CD4-positive, alpha-beta T cell treated with Interleukin-6 at 100 ng/mL for 8 hours (primary cell): ENCODE results near the gene NOS3.

Source experiments
- DNase-seq: peaks from one replicate; pipeline ENCODE4 v3.0.0-alpha.2; 2020; ENCODE audit warnings: mixed read lengths, low spot score

NOS3 gene

DNA sequence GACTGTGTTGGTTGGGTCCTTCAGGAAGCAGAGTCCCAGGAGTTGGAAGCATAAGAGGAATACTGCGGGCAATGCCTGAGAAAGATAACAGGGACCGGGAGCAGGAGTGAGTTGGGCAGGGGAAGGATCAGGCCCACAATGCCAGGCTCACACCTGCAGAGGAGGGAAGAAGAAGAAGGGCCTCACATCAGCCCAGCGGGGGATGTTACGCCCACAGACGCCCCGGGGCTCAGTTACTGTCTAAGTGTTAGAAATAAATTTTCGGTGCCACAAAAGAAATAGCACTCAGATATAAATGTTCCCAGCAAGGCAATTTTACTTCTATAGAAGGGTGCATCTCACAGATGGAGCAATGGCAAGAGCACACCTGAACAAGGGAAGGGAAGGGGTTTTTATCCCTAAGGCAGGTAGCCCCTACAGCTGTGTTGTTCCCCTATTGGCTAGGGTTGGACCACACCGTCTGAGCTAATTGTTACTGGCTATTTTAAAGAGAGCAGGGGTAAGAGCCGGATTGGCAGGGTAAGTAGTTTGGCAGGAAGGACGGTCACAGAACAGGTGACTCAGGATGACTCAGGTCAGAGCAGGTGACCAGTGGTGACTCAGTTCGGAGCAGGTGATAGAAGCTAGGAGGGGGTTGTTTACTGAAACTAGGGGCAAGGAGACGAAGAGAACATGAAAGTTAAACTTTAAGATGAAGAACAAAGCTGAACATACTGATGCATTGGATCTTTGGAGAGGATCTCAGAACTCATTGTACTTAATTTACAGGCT lies at the start of gene NOS3:
TSS of gene NOS3 (plus strand) at position 602 of the 771 bp plus-strand sequence. CDS start 2,787 bp downstream, outside the sequence.
- DNase-seq = no peak

DNA sequence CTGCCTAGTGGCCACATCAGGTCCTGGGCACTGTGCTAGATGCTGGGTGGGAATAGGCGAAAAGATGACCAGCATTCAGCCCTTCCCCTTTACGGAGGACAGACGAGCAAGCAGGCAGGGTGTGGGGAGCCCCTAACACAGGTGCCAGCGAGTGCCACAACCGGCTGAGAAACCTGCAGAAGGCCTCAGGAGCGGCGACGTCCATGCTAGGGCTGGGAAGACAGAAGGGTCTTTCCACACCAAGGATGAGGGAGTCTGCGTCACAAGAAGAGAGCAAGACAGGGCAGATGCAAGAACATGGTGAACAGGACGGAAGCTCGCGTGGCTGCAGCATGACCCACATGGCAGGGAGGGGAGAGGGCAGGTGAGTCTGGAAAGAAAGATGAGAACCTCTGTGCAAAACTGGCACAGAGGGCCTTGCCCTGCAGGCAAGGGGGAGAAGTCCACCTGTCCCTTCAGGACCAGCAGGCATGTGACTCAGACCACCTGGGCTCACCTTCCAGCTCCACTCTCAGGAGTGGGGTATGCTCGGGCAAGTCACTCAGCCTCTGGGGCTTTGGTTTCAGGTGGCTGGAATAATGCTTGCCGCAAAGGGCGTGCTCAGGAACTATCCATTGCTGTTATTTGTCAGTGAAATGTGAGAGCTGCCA lies 49.3 kb upstream of the NOS3 start:
- DNase-seq = no peak

DNA sequence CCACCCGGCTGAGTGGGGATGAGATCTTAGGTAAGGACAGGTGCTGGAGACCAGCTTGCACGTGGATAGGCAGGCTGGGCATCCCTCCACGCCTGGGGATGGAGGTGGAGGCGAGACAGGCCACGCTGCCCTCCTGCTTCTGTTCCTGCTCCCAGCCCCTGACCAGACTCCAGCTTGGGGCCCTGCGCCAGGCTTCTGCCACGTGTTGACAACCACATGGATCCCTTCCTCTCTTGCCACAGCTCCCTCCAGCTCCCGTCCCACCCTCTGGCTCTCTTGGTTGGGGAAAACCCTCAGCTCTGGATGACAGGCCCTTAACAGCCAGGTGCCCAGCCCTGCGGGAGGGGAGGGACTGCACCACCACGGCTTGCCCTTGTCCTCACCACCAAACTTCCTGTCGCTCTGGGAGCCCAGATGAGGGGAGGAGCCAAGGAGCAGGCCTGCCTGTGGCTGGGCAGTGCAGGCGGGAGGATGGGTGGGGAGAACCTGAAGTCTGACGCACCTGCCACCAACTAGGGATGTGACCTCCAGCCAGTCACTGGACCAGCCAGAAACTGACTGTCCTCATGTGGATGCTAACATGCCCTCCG lies 48.7 kb upstream of the NOS3 start:
- peak; percentile 63 for DNase-seq

DNA sequence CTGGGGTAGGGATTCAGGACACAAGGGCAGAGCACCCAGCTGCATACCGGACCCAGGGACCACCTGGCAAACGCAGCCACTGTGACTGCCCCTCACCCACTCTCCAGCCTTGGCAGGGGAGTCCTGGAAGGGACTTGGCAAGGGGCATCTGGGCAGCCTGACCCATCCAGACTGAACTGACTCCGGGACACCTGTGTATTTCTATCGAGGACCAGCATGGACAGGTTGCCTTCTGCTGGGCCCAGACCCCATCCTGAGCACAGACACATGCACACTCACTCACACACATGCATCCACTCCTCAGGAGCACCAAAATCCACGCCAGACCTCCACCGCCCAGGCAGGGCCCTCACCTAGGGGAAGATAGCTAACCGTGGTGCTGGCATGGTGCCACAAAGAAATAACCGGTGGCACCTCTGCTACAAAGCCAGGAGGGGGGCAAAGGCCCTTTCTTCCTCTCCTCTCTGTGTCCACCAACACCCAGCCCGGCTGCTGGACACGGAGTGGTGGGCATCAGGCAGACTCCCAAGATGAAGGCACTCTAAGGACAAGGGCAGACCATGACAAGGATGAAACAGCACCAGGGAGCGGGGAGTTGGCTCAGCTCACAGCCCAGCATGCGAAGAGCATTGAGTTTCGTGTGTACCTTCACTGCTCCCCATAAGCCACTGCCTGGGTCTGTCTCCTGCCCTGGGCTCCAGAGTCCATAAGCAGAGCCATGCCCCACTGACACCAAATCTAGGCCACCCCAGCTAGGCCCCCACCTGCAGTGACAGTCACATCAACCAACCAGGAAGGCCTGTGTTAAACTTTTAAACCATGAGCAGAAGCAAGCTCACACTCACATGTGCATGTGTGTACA lies 48.0 kb upstream of the NOS3 start:
- DNase-seq = no peak

DNA sequence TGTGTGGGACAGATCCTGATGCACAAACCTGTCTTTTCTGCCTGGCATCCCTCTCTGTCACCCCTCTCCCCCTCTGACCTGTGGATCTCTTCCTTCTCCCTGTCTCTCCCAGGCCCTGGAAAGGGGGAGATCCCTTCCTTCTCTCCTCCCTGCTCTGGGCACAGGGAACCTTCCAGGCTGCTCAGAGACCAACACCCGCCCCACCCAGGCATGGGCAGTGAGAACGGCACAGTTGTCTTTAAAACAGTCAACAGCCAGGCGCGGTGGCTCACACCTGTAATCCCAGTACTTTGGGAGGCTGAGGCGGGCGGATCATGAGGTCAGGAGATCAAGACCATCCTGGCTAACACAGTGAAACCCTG lies 47.4 kb upstream of the NOS3 start:
- DNase-seq = no peak

DNA sequence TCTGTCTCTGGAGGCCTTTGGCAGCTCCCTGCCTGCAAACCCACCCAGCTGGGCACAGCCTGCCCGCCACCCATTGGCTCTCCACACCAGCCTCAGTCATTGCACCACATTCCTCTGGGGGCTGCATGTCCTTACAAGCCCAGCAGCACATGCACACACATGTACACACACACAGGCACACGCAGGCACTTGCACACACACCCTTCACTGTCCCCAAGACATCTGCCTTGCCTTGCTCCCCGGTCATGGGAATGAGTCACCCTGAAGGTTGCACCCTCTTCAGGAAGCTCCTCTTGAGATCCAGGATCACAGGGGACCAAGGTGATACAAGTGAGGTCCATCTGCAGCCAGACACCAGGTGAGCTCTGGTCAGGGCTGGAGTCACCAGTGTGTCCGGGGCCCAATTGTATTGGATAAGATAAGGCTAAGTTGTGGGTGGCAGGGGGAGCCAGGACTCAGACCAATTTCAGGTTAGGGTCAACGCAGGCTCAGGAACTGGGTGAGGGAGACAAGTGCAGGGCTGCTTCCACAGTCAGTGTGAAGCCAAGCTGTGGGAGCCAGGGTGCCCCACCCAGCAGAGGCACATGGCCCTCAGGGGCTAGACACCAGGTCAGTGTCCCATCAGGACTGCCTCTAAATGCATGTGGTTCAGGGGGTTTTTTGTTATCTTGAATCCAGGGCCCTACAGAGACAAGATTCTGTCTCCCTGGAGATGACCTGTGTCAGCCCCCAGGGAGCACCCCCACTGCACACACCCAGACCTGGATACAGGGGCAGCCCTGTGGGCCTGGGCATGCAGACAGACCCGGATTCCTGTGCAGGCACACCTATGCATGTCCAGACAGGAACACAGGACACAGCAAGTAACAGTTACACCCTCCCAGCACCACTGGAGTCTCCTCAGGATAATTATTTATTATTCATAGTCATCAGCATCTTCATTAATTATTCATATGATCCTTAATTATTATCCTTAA lies 46.5 kb upstream of the NOS3 start:
- DNase-seq = no peak

DNA sequence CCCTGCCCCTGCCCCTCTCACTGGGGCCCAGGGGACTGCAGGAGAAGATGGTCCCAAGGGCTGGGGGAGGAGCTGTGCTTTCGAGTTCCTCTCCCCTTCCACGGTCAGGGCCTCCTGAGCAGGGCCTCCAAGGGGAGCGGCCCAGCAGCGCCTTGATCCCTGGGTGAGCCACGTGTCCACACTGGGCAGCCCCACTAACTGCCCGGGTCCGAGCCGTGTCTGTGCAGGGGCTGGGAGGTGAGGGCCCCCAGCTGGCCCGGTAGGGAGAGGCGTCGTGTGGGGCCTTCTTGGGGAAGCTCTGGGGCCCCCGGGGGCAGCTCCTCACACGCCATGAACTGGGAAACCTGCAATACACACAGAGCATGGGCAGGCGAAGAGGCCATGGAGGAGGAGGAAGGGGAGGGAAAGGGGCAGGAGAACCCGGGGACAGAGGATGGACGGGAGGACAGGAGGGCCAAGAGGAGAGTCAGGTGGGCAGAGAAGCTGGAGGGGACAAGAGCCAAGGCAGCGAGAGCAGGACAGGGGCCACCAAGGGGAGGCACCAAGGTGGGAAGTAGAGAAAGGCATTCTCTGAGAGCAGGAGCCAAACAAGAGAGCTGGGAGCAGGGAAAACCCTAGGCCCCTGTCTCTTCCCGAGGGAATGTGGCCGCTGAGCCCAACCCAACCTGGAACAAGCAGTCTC lies 45.5 kb upstream of the NOS3 start:
- no peak for DNase-seq

DNA sequence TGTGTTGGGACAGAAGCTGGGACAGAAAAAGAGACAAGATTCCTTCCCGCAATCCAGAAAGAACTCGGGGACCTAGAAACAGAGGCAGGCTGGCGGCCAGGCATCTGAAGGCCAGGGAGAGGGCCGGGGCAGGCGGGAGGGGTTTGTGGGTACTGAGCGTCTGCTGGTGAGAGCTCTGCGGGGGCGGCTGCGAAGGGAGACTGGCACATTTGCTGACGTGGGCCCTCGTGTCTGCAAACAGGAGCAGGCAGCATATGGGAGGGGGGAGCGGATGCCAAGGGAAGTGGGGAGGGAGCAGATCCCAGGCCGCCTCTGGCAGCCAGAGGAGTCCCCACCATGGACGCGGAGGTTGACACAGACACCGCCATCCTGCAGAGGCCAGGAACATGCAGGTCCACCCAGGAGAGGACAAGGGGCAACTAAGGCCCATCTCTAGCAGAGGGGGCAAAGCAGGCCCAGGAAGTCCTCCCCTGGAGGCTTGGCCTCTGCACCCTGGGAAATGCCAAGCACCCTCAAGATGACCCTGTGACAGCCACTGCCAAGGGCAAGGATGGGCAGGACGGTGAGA lies 44.9 kb upstream of the NOS3 start:
- no peak for DNase-seq

DNA sequence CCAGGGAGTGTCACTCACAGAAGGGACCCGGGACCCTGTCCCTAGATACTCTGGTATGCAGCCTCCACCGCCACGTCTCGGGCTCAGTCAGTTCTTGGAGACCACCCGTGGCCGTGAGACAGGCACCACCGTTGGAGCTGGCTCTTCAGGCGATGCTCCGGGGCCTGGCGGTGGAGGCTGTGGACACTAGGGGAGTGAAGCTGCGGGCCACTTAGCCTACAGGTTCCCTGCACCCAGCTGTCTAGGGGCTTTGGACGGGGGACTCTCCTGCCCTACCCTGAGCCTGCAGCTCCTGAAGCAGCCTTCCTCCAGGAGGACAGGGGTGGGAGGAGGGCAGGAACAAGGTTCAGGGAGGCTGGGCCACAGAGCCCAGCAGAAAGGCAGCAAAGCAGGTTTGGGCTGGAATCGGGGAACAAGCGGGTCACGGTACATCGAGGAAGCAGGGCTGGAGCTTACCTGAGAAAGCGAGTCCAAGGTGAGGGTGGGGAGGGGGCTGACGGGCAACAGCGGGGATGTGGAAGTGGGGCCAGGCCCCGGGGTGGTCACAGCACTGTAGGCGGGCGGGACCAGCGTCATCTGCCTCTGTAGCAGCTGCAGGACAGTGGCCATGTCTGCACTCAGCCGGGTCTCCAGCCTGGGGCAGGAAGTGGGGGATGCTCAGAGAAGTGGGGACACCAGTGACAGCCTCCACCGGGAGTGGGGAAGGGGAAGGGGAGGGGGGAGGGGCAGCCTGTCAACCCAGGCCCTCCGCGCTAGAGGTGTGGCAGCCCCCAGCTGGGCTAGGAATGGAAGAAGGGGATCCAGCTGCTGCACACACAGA lies 44.2 kb upstream of the NOS3 start:
- no peak for DNase-seq

DNA sequence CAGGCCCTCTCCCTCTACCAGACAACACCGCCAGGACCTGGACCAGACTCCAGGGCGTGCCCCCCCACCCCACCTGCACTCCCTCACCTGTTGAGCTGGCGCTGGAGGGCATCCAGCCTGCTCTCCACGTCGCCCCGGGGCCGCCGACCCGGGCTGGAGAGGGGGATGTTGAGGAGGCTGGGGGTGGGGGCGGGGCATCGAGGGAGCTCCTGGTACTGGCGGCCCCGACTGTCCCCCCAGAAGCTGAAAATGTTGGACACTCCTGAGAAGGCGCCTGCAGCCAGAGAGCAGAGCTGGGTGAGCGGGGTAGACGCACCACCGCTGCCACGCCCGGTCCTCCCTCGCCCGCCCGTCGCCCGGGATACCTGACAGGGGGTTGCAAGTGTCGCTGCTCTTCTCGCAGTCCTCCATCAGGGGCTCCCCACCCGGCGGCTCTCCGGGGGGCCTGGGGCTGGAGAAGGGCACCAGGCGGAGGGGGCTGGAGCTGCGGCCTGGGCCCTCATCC lies 43.5 kb upstream of the NOS3 start:
- DNase-seq = no peak

DNA sequence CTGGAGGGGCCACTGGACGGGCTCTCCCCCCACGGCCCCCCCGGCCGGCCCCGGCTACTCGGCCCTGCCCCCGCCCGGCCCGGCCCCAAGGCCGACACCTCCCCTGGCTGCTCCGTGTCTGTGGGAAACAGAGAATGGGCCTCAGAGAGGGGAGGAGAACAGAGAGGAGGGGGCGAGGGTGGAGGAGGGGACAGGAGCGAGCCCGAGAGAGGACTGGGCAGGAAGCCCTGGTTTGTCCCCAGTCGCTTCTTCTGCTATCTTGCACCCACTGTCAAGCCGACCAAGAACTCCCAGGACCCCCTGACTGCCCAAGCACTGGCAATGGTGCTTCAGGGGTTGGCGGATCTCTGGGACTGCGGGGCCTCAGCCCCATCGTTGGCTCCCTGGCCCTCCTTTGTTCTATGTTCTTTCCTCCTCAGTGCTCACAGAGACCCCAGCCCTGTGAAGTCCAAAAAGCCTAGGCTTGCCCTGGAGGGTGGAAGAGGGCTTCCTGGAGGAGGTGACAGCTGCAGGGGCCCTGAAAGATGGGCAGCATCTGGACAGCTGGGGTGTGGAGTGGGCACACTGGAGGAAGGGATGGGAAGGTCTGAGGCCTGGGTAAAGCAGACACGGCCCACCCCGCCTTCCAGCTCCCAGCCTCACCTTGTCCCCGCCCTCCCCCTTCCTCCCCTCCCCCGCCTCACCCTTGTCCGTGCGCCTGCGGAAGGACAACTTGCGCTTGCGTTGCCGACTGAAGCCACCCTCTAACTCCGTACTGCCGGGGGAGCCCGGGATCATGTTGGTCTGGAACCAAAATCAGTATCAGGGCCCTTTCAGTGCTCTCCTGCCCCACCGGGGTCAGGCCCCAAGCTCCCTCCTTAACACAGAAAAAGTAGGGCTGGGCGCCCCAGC lies 42.8 kb upstream of the NOS3 start:
- DNase-seq = no peak

DNA sequence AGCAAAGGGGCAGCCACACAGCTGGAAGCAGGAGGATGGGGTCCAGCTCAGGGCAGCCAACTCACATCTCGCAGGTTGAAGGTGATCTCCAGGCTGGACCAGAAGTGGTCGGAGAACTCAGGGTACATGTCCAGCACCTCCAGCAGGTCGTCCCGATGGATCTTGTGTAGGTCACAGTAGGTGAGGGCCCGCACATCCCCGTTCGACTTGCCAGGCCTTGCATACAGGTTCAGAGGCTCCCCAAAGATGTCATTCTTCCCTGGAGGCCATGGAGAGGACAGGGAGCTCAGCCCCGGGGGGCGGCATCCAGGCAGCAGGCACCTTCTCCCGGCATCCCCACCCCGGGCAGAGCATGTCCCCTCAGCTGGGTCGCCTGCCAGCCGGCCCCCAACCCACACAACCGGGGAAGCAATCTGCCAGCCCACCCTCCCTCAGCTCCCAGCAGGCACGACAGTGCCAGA lies 42.0 kb upstream of the NOS3 start:
- DNase-seq = no peak

DNA sequence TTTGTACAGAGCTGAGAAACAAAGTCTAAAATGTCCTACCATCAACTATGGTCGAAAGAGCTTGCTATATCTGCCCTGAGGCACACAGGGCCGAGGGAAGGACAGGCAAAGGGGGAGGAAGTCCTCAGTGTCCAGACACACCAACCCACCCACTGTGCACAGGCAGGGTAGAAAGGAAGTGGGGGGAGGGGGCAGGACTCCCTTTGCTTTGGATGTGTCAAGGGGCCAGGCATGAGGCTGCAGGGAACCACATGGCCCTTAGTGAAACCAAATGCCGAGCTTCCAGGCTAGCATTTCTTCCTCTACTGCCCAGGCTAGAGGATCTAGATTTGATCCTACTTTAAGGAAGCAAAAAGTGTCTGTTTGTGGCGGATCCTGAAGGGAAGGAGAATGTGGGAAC lies 41.3 kb upstream of the NOS3 start:
- DNase-seq = no peak

DNA sequence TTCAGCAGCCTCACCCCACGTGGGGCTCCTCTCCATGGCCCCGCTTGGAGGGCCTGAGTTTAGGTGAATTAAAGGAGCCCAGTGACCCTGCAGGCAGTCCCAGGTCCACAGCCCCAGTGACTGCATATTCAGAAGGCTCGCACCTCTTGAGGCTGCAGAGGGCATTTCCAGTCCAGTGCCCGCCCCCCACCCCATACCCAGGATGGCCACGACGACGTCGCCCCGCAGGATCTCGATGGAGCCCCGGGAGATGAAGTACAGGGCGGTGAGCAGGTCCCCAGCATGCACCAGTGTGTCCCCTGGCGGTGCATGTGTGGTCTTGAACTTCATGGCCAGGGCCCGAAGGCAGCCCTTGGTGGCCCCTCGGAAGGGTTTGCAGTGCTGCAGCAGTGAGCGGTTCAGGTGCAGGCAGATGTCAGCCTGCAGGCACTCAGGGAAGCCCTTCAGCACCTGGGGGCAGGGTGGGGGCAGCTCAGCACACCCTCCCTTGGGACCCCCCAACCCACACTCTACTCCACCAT lies 40.8 kb upstream of the NOS3 start:
- no peak for DNase-seq

DNA sequence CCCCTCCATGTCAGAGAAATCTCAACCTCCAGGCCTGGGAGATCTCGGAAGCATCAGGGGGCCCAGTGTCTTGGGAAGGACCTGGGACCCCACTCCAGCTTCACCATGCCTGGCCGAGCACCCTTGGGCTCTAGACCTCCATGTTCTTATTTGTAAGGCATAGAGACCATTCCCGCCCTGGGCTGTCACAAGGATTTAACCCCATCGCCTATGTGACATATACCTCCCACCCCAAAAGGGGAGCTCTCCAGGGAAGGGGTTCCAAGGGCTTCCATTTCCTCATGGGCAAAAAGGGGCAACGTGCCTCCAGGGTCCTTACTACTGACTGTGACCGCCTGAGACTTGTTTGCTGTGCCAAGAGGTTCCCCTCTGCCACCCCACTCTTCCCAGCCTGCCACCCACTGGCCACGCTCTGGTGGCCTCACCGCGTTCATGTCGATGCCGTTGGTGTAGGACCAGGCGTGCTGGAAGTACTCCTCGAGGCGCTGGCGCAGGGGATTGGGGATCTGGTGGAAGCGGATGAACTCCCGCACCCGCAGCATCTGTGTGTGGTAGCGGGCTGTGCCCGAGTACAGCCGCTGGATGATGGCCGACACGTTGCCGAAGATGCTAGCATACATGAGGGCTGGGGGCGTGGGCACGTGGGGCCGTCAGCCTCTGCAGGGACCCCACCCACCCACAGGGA lies 40.2 kb upstream of the NOS3 start:
- DNase-seq = no peak

DNA sequence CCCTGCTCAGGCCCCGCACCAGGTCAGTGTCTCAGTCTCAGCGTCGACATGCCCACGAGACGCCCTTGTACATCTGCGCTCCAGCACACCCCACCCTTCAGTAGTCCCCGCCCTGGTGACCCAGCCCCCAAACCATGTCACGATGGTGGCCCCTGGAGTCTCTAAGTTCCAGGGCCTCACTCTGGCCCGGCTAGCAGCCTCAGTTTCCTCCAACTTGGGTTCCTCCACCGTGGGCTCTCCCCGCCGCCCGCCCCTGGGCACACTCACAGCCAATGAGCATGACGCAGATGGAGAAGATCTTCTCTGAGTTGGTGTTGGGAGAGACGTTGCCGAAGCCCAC lies 39.7 kb upstream of the NOS3 start:
- DNase-seq = no peak

DNA sequence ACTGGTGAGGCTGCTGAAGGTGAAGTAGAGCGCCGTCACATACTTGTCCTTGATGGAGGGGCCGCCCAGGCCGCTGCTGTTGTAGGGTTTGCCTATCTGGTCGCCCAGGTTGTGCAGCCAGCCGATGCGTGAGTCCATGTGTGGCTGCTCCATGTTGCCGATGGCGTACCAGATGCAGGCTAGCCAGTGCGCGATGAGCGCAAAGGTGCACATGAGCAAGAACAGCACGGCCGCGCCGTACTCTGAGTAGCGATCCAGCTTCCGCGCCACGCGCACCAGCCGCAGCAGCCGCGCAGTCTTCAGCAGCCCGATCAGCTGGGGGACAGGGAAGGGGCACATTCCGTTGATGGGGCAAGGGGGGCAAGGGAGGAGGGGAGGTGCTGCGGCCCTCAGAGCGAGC lies 39.3 kb upstream of the NOS3 start:
- no peak for DNase-seq
